HepG2 (cell line): ENCODE results near the gene MADCAM1. TPM values are rescaled to one million over a fixed set of nuclear protein-coding genes. Genes with fewer than 3 reads are reported as not detected.

Source experiments
- BHLHE40 ChIP-seq: IDR thresholded peaks from 2 replicates; pipeline ENCODE4 v1.6.1; 2011; ENCODE audit warnings: low read length, improper control_type of control experiment
- HES4 ChIP-seq: sonication (generic); formaldehyde crosslinking; IDR thresholded peaks from 2 replicates; pipeline ENCODE4 v1.9.0; 2021; ENCODE audit warnings: mild to moderate bottlenecking, missing genetic modification reagents, borderline replicate concordance
- IRF2 ChIP-seq: IDR thresholded peaks from 2 replicates; pipeline ENCODE4 v1.6.1; 2018; ENCODE audit warnings: missing genetic modification reagents, missing compliant biosample characterization
- KIAA2018 ChIP-seq: sonication (generic); formaldehyde crosslinking; IDR thresholded peaks from 2 replicates; pipeline ENCODE4 v1.5.0; 2020; ENCODE audit warnings: mild to moderate bottlenecking, missing genetic modification reagents, borderline replicate concordance
- MTA3 ChIP-seq: sonication (generic); formaldehyde crosslinking; IDR thresholded peaks from 2 replicates; pipeline ENCODE4 v1.4.0; 2020; ENCODE audit warnings: missing genetic modification reagents
- NAIF1 ChIP-seq: sonication (generic); formaldehyde crosslinking; IDR thresholded peaks from 2 replicates; pipeline ENCODE4 v1.5.0; 2020; ENCODE audit warnings: mild to moderate bottlenecking, missing genetic modification reagents, borderline replicate concordance
- PCBP1 ChIP-seq: fragments of 200-400 bp; formaldehyde crosslinking; IDR thresholded peaks from 2 replicates; pipeline ENCODE4 v1.6.1; 2017; ENCODE audit warnings: mild to moderate bottlenecking, low read depth, low read length, borderline replicate concordance
- RFX3 ChIP-seq: IDR thresholded peaks from 2 replicates; pipeline ENCODE4 v1.6.1; 2016; ENCODE audit warnings: missing biosample characterization, missing genetic modification reagents
- ZBTB20 ChIP-seq: sonication (generic); formaldehyde crosslinking; IDR thresholded peaks from 2 replicates; pipeline ENCODE4 v1.8.1; 2023; ENCODE audit warnings: missing genetic modification reagents, low read depth, mild to moderate bottlenecking, borderline replicate concordance
- ZNF207 ChIP-seq: fragments of 450-650 bp; IDR thresholded peaks from 2 replicates; pipeline ENCODE4 v1.6.1; 2016; ENCODE audit warnings: antibody characterized with exemption, borderline replicate concordance
- ZNF605 ChIP-seq: sonication (generic); formaldehyde crosslinking; IDR thresholded peaks from 2 replicates; pipeline ENCODE4 v1.8.0; 2022; ENCODE audit warnings: mild to moderate bottlenecking, missing genetic modification reagents
- polyA plus RNA-seq, 8 experiments: library from polyadenylated mRNA; depleted of rRNA in 3 of 8; stranded (reverse) in 7 of 8; unstranded in 1 of 8; fragments of >200 nt; fragmentation: Illumina TruSeq in 4 of 8; extraction: Trizol in 4 of 8; gene quantifications; 2 replicates each; pipeline versions ENCODE4 v1.2.1 to v1.2.3, GENCODE V29; 2011 to 2016; ENCODE audit warnings: low read depth in 4 of 8, missing spikeins in 1 of 8, mixed read lengths in 1 of 8; ENCODE audit not compliant: insufficient read depth in 1 of 8
- total RNA-seq, 5 experiments: library from RNA; depleted of rRNA; stranded (reverse); fragments of >200 nt; fragmentation: Illumina TruSeq; extraction: Trizol; gene quantifications; 2 replicates each; pipeline ENCODE4 v1.2.3, GENCODE V29; 2016; ENCODE audit warnings: low read depth in 1 of 5
- TF ChIP-seq, protein P1 (sequence below): sonication (generic); formaldehyde crosslinking; conservative IDR thresholded peaks from 2 replicates; pipeline ENCODE4 v1.5.0; 2020; ENCODE audit warnings: missing genetic modification reagents
- TF ChIP-seq, protein P2 (sequence below): sonication (generic); formaldehyde crosslinking; IDR thresholded peaks from 2 replicates; pipeline ENCODE4 v1.5.1; 2020; ENCODE audit warnings: mild to moderate bottlenecking, missing genetic modification reagents, borderline replicate concordance

The MADCAM1 gene
- total and polyA plus RNA-seq, 2 of the 13 experiments (the other 11 are each of a cell fraction or from before 2014, with no cell fraction given): 0.29 to 0.33 TPM

DNA sequence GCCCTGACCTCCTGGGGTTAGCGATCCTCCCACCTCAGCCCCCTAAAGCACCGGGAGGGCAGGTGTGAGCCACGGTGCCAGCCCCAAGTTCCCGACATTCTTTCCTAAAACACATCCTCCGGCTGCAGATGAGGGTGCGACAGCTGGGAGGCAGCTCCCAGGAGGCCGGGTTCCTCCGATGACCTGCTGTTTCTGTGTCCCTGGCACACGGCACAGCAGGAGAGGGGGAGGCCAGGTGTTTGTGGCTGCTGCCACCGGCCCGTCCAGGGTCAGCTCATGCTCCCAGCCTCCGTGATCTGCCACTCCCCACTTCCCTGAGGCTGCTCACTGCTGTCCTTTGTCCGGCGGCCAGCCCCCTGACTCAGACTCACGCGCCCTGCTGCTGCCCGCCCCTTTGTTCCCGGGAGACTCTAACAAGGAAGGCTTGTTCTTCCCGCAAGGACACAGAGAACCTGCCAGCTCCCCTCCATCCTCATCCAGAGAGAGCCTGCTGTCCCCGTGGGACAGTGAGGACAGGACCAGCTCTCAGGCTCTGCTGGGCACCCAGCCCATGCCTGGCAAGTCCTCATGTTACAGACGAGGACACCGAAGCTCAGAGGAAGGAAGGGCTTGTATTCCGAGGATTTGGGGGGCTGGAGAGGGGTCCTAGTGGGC lies 10.6 kb upstream of the MADCAM1 start (continued):
- TF ChIP-seq KIAA2018 (CRISPR knock-in tag) (no peak), ZNF605 (CRISPR knock-in tag) (no peak), ZNF207 (no peak), NAIF1 (no peak), HES4 (CRISPR knock-in tag) (no peak), RFX3 (CRISPR knock-in tag) (no peak), PCBP1 (0 out of 2 replicates have a peak, but pooled peaks have one; percentile 27), MTA3 (CRISPR knock-in tag) (no peak), ZBTB20 (CRISPR knock-in tag) (no peak), IRF2 (CRISPR knock-in tag) (no peak), BHLHE40 (peak; percentile 61)
- TF ChIP-seq, protein P1, sequence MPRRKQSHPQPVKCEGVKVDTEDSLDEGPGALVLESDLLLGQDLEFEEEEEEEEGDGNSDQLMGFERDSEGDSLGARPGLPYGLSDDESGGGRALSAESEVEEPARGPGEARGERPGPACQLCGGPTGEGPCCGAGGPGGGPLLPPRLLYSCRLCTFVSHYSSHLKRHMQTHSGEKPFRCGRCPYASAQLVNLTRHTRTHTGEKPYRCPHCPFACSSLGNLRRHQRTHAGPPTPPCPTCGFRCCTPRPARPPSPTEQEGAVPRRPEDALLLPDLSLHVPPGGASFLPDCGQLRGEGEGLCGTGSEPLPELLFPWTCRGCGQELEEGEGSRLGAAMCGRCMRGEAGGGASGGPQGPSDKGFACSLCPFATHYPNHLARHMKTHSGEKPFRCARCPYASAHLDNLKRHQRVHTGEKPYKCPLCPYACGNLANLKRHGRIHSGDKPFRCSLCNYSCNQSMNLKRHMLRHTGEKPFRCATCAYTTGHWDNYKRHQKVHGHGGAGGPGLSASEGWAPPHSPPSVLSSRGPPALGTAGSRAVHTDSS (CRISPR knock-in tag): no peak
- TF ChIP-seq, protein P2, sequence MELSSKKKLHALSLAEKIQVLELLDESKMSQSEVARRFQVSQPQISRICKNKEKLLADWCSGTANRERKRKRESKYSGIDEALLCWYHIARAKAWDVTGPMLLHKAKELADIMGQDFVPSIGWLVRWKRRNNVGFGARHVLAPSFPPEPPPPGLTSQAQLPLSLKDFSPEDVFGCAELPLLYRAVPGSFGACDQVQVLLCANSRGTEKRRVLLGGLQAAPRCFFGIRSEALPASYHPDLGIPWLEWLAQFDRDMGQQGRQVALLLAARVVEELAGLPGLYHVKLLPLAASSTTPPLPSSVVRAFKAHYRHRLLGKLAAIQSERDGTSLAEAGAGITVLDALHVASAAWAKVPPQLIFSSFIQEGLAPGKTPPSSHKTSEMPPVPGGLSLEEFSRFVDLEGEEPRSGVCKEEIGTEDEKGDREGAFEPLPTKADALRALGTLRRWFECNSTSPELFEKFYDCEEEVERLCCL (CRISPR knock-in tag): no peak
